ENCODE data around the gene LOXL3.

LOXL3 gene

GRCh38 chr2:74511104-74511989 is 42.4 kb downstream of the LOXL3 start:
- DNase-seq = no peak

- DNase-seq = no peak
Measured at GRCh38 chr2:74510272-74510671, 43.5 kb downstream of the LOXL3 start.

- DNase-seq = peak in 20 of 58 donors; percentile 5 to 69 (median 34)
Measured at GRCh38 chr2:74507926-74508520, 45.7 kb downstream of the LOXL3 start.

GRCh38 chr2:74507145-74507925 is 46.4 kb downstream of the LOXL3 start, which contains the start of gene PCGF1:
PCGF1 (minus strand) TSS chr2:74507695; CDS start chr2:74507668, 27 bp downstream.
- DNase-seq = peak; percentile 79 to 98 (median 94)

GRCh38 chr2:74505448-74506246 is 48.1 kb downstream of the LOXL3 start:
- no peak for DNase-seq

- no peak for DNase-seq
Measured at GRCh38 chr2:74504591-74504990, 49.2 kb downstream of the LOXL3 start.

- no peak for DNase-seq
Measured at GRCh38 chr2:74503506-74504475, 50.0 kb downstream of the LOXL3 start.

GRCh38 chr2:74502720-74503505 is 50.8 kb downstream of the LOXL3 start:
- peak in 1 of 58 donors; percentile 11 for DNase-seq

GRCh38 chr2:74502147-74502719 is 51.5 kb downstream of the LOXL3 start:
- no peak for DNase-seq

- no peak for DNase-seq
Measured at GRCh38 chr2:74501335-74502071, 52.2 kb downstream of the LOXL3 start.

- DNase-seq = no peak
Measured at GRCh38 chr2:74500578-74500946, 53.2 kb downstream of the LOXL3 start.

GRCh38 chr2:74499940-74500577 is 53.7 kb downstream of the LOXL3 start:
- DNase-seq = no peak

GRCh38 chr2:74499267-74499939 is 54.3 kb downstream of the LOXL3 start, which contains the start of gene LBX2:
LBX2 (minus strand) TSS chr2:74499603; CDS start chr2:74499537, 66 bp downstream.
- no peak for DNase-seq

GRCh38 chr2:74498500-74499266 is 55.1 kb downstream of the LOXL3 start:
- DNase-seq = no peak

GRCh38 chr2:74497777-74498499 is 55.8 kb downstream of the LOXL3 start:
- DNase-seq = no peak

Data from anterior cingulate cortex (tissue), 58 donors.